ENCODE measurements around the gene TGM1.
"Not testable (repeated sequence)": the region's sequence is repeated elsewhere in the genome, so short reads cannot be mapped to it uniquely, and the experiment has no call there.

TGM1 gene

GRCh38 chr14:24247422-24247821 is 15.6 kb downstream of the TGM1 start:
- Histone ChIP-seq H3K9me3 (no peaks in the 10 kb centered on the region), H3K36me3 (replicated peaks) (no peaks in the 10 kb centered on the region), H3K4me1 (peaks cover 3% of the 10 kb centered on the region; the same call in 1 of the 2 replicates), H3K4me3 (no peak overlapping the region), H3K27me3 (ENCODE audit: low read depth) (no peaks in the 10 kb centered on the region)
- in situ Hi-C loops (cut with MboI; ENCODE audit: low sequenced_read_pairs), result loop anchor here (5.0 kb wide), 1 partner anchor 50 kb away; the partner anchor contains the start of genes DHRS1 and NOP9
- no peak for DNase-seq (ENCODE audit: low spot score in 2 of 2)

- no peaks in the 10 kb centered on the region for H3K36me3 ChIP-seq (replicated peaks)
- no peak for DNase-seq (ENCODE audit: low spot score in 2 of 2)
- H3K9me3 ChIP-seq, result no peaks in the 10 kb centered on the region
- H3K4me1 ChIP-seq, result peaks cover 3% of the 10 kb centered on the region
- no peak overlapping the region for H3K4me3 ChIP-seq
- in situ Hi-C loops (cut with MboI; ENCODE audit: low sequenced_read_pairs), result loop anchor here (5.0 kb wide), 1 partner anchor 51 kb away; the partner anchor contains the start of genes DHRS1 and NOP9
- H3K27me3 ChIP-seq (ENCODE audit: low read depth), result no peaks in the 10 kb centered on the region
Observed at GRCh38 chr14:24246765-24247212, 16.2 kb downstream of the TGM1 start.

GRCh38 chr14:24245350-24245749 is 17.6 kb downstream of the TGM1 start:
- not testable (repeated sequence) for H3K36me3 ChIP-seq (replicated peaks); H3K27me3 ChIP-seq (ENCODE audit: low read depth); H3K4me1 ChIP-seq; DNase-seq (ENCODE audit: low spot score in 2 of 2); H3K9me3 ChIP-seq; H3K4me3 ChIP-seq
- in situ Hi-C loops (cut with MboI; ENCODE audit: low sequenced_read_pairs), result loop anchor here (5.0 kb wide), 1 partner anchor 52 kb away; the partner anchor contains the start of genes DHRS1 and NOP9

- H3K27me3 ChIP-seq (ENCODE audit: low read depth), result no peaks in the 10 kb centered on the region
- DNase-seq (ENCODE audit: low spot score in 2 of 2), result no peak
- H3K9me3 ChIP-seq, result no peaks in the 10 kb centered on the region
- in situ Hi-C loops (cut with MboI; ENCODE audit: low sequenced_read_pairs), result loop anchor here (5.0 kb wide), 1 partner anchor 189 kb away; no protein-coding TSS in a partner anchor
- peaks cover 23% of the 10 kb centered on the region for H3K36me3 ChIP-seq (replicated peaks)
- H3K4me1 ChIP-seq, result peaks cover 9% of the 10 kb centered on the region
- peak overlapping the region; percentile 51 for H3K4me3 ChIP-seq
Observed at GRCh38 chr14:24243336-24243836, 19.6 kb downstream of the TGM1 start.

- peaks cover 9% of the 10 kb centered on the region for H3K4me1 ChIP-seq
- no peaks in the 10 kb centered on the region for H3K27me3 ChIP-seq (ENCODE audit: low read depth)
- H3K4me3 ChIP-seq, result peak overlapping the region; percentile 51
- no peaks in the 10 kb centered on the region for H3K9me3 ChIP-seq
- peaks cover 38% of the 10 kb centered on the region for H3K36me3 ChIP-seq (replicated peaks)
- peak; percentile 96 to 99 for DNase-seq (ENCODE audit: low spot score in 2 of 2)
- in situ Hi-C loops (cut with MboI; ENCODE audit: low sequenced_read_pairs), result loop anchor here (5.0 kb wide), 1 partner anchor 190 kb away; no protein-coding TSS in a partner anchor
Observed at GRCh38 chr14:24241829-24242443, 21.0 kb downstream of the TGM1 start.

GRCh38 chr14:24240110-24240918 is 22.7 kb downstream of the TGM1 start:
- H3K9me3 ChIP-seq, result no peaks in the 10 kb centered on the region
- H3K4me1 ChIP-seq, result peaks cover 9% of the 10 kb centered on the region
- H3K4me3 ChIP-seq, result no peak overlapping the region
- no peak for DNase-seq (ENCODE audit: low spot score in 2 of 2)
- no peaks in the 10 kb centered on the region for H3K27me3 ChIP-seq (ENCODE audit: low read depth)
- H3K36me3 ChIP-seq (replicated peaks), result peaks cover 54% of the 10 kb centered on the region
- in situ Hi-C loops (cut with MboI; ENCODE audit: low sequenced_read_pairs), result loop anchor here (5.0 kb wide), 1 partner anchor 192 kb away; no protein-coding TSS in a partner anchor

- H3K36me3 ChIP-seq (replicated peaks), result peaks cover 65% of the 10 kb centered on the region
- H3K9me3 ChIP-seq, result no peaks in the 10 kb centered on the region
- no peak for DNase-seq (ENCODE audit: low spot score in 2 of 2)
- H3K4me3 ChIP-seq, result no peak overlapping the region
- H3K27me3 ChIP-seq (ENCODE audit: low read depth), result no peaks in the 10 kb centered on the region
- in situ Hi-C loops (cut with MboI; ENCODE audit: low sequenced_read_pairs), result no loop called here
- H3K4me1 ChIP-seq, result peaks cover 15% of the 10 kb centered on the region
Observed at GRCh38 chr14:24238527-24239037, 24.4 kb downstream of the TGM1 start.

- no peak overlapping the region for H3K4me3 ChIP-seq
- H3K27me3 ChIP-seq (ENCODE audit: low read depth), result no peaks in the 10 kb centered on the region
- H3K9me3 ChIP-seq, result no peaks in the 10 kb centered on the region
- no peak for DNase-seq (ENCODE audit: low spot score in 2 of 2)
- peaks cover 16% of the 10 kb centered on the region for H3K4me1 ChIP-seq
- H3K36me3 ChIP-seq (replicated peaks), result peaks cover 65% of the 10 kb centered on the region
- in situ Hi-C loops (cut with MboI; ENCODE audit: low sequenced_read_pairs), result no loop called here
Observed at GRCh38 chr14:24238123-24238522, 24.9 kb downstream of the TGM1 start.

- no peak for DNase-seq (ENCODE audit: low spot score in 2 of 2)
Observed at GRCh38 chr14:24237463-24237955, 25.5 kb downstream of the TGM1 start.

GRCh38 chr14:24236689-24237462 is 26.1 kb downstream of the TGM1 start:
- Histone ChIP-seq H3K4me3 (no peak overlapping the region), H3K36me3 (replicated peaks) (peaks cover 65% of the 10 kb centered on the region), H3K9me3 (no peaks in the 10 kb centered on the region), H3K4me1 (peaks cover 16% of the 10 kb centered on the region), H3K27me3 (ENCODE audit: low read depth) (no peaks in the 10 kb centered on the region)
- no peak for DNase-seq (ENCODE audit: low spot score in 2 of 2)
- in situ Hi-C loops (cut with MboI; ENCODE audit: low sequenced_read_pairs), result no loop called here

More at GRCh38 chr14:24237463-24237955, 25.5 kb downstream of the TGM1 start:
- no peaks in the 10 kb centered on the region for H3K9me3 ChIP-seq
- in situ Hi-C loops (cut with MboI; ENCODE audit: low sequenced_read_pairs), result no loop called here
- no peaks in the 10 kb centered on the region for H3K27me3 ChIP-seq (ENCODE audit: low read depth)
- peaks cover 16% of the 10 kb centered on the region for H3K4me1 ChIP-seq
- no peak overlapping the region for H3K4me3 ChIP-seq
- H3K36me3 ChIP-seq (replicated peaks), result peaks cover 65% of the 10 kb centered on the region

GRCh38 chr14:24235804-24236688 is 26.9 kb downstream of the TGM1 start:
- no peak overlapping the region for H3K4me3 ChIP-seq
- no peaks in the 10 kb centered on the region for H3K27me3 ChIP-seq (ENCODE audit: low read depth)
- DNase-seq (ENCODE audit: low spot score in 2 of 2), result no peak
- H3K36me3 ChIP-seq (replicated peaks), result peaks cover 65% of the 10 kb centered on the region
- no peaks in the 10 kb centered on the region for H3K9me3 ChIP-seq
- in situ Hi-C loops (cut with MboI; ENCODE audit: low sequenced_read_pairs), result no loop called here
- H3K4me1 ChIP-seq, result peaks cover 15% of the 10 kb centered on the region

Measured in HAP-1 (cell line).